Measurements from ENCODE around the gene INKA1. TPM values are rescaled to one million over a fixed set of nuclear protein-coding genes. Genes with fewer than 3 reads are reported as not detected.

The INKA1 gene
- total RNA-seq, 1 experiment from 2014 or later = 1.4 TPM

GRCh38 chr3:49787182-49787464 is 15.9 kb upstream of the INKA1 start:
- H3K23ac ChIP-seq (ENCODE audit: insufficient read length, low read depth, low read length) = no peak overlapping the region
- Mint-ChIP-seq H3K9me3 (no peaks in the 10 kb centered on the region; a peak in 1 of 5 replicates), H3K36me3 (ENCODE audit: insufficient read depth in 1 of 3, low read depth in 3 of 3) (peaks cover 10 to 24% (median 21%) of the 10 kb centered on the region in 3 experiments), H3K4me1 (peaks cover 15 to 23% of the 10 kb centered on the region in 2 experiments), H3K4me3 (peak overlapping the region; percentile 87 to 92), H3K27ac (peak overlapping the region; percentile 48 to 97 (median 92); a peak in 5 of 7 replicates), H3K27me3 (ENCODE audit: low read depth) (no peaks in the 10 kb centered on the region; the same call in 1 of the 2 replicates)
- H2BK5ac ChIP-seq (ENCODE audit: insufficient read length, low read length) = no peak overlapping the region
- H3K27ac ChIP-seq (ENCODE audit: insufficient read length, low read depth, low read length) = no peak overlapping the region
- no peak overlapping the region for H2BK20ac ChIP-seq (ENCODE audit: low read depth, low read length, poor library complexity, severe bottlenecking)
- no peaks in the 10 kb centered on the region for H3K4me1 ChIP-seq (ENCODE audit: insufficient read depth, low read length)
- H2AK5ac ChIP-seq (ENCODE audit: insufficient read length, low read length) = no peak overlapping the region
- no peak overlapping the region for H4K5ac ChIP-seq (ENCODE audit: insufficient read length, low read depth, low read length)
- H3K9ac ChIP-seq (ENCODE audit: extremely low read depth, insufficient read length, low read length) = no peak overlapping the region
- no peaks in the 10 kb centered on the region for H4K20me1 ChIP-seq (ENCODE audit: control insufficient read depth, insufficient read depth, insufficient read length)
- no peak overlapping the region for H3T11ph ChIP-seq (ENCODE audit: low read length)
- no peaks in the 10 kb centered on the region for H3K9me3 ChIP-seq (ENCODE audit: control insufficient read depth, low read depth, low read length)
- no peak overlapping the region for H2BK120ac ChIP-seq (ENCODE audit: low read depth, low read length, poor library complexity, severe bottlenecking)
- H3K56ac ChIP-seq (ENCODE audit: insufficient read length, low read depth, low read length) = no peak overlapping the region
- no peaks in the 10 kb centered on the region; the same call in 1 of the 2 replicates for H3K27me3 ChIP-seq (ENCODE audit: insufficient read depth, low read length)
- no peak overlapping the region for H2AFZ ChIP-seq (ENCODE audit: low read length)
- H3K79me1 ChIP-seq (ENCODE audit: insufficient read depth, low read depth, low read length, poor library complexity, severe bottlenecking) = peaks cover 6% of the 10 kb centered on the region
- no peak for DNase-seq
- no peak overlapping the region for H2BK15ac ChIP-seq (ENCODE audit: low read depth, low read length)
- no peak overlapping the region for H4K91ac ChIP-seq (ENCODE audit: insufficient read length, low read depth, low read length)
- 0 out of 2 replicates have a peak overlapping the region, but pooled peaks have one; percentile 52 for H3K14ac ChIP-seq (ENCODE audit: insufficient read depth, low read length)
- H2BK12ac ChIP-seq (ENCODE audit: insufficient read length, low read depth, low read length) = no peak overlapping the region
- TF ChIP-seq, protein P1, sequence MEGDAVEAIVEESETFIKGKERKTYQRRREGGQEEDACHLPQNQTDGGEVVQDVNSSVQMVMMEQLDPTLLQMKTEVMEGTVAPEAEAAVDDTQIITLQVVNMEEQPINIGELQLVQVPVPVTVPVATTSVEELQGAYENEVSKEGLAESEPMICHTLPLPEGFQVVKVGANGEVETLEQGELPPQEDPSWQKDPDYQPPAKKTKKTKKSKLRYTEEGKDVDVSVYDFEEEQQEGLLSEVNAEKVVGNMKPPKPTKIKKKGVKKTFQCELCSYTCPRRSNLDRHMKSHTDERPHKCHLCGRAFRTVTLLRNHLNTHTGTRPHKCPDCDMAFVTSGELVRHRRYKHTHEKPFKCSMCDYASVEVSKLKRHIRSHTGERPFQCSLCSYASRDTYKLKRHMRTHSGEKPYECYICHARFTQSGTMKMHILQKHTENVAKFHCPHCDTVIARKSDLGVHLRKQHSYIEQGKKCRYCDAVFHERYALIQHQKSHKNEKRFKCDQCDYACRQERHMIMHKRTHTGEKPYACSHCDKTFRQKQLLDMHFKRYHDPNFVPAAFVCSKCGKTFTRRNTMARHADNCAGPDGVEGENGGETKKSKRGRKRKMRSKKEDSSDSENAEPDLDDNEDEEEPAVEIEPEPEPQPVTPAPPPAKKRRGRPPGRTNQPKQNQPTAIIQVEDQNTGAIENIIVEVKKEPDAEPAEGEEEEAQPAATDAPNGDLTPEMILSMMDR (conservative IDR thresholded peaks at IDR 0.05) = no peak
- peaks cover 5% of the 10 kb centered on the region for H3K23me2 ChIP-seq (ENCODE audit: insufficient read length, low read depth, low read length, poor library complexity, severe bottlenecking)
- H4K8ac ChIP-seq (replicated peaks; ENCODE audit: insufficient read length, low read depth, low read length) = no peak overlapping the region
- no CpG with 5 or more reads among the region's 3 CpGs for WGBS (ENCODE audit: extremely low coverage, insufficient read length, low lambda C conversion rate)
- H3K4me2 ChIP-seq (ENCODE audit: insufficient read depth, insufficient read length, low read length) = peak overlapping the region; percentile 24
- peak overlapping the region; percentile 8 for H3K18ac ChIP-seq (ENCODE audit: insufficient read length, low read depth, low read length)
- H3K79me2 ChIP-seq (ENCODE audit: insufficient read depth, low read length) = peaks cover 2% of the 10 kb centered on the region; the same call in 1 of the 2 replicates
- no peak overlapping the region for H3K4ac ChIP-seq (ENCODE audit: low read depth, low read length)
